ENCODE data around the gene KATNIP. TPM values are rescaled to one million over a fixed set of nuclear protein-coding genes. Genes with fewer than 3 reads are reported as not detected.
A peak's percentile ranks its signal among the peaks of the same experiment; 100 is the strongest.

The KATNIP gene
- total and polyA plus RNA-seq, 9 of the 15 experiments (the other 6 are each of a cell fraction or from before 2014, with no cell fraction given): 1.7 to 13.2 (median 8.0) TPM

GRCh38 chr16:27558434-27558833, 8.5 kb downstream of the KATNIP start:
- FAIRE-seq (no peak), DNase-seq (ENCODE audit: extremely low read depth in 1 of 4, low spot score in 3 of 4) (no peak), ATAC-seq (no peak)
- no peaks in the 10 kb centered on the region for H3K9me1 ChIP-seq (ENCODE audit: control insufficient read depth, insufficient read depth, low read length)
- peak; percentile 90 for TF ChIP-seq ZBTB40 (IDR thresholded peaks at IDR 0.05)
- peak; percentile 69 for TF ChIP-seq ZBTB40 (CRISPR knock-in tag; IDR thresholded peaks at IDR 0.05)
- no peak for TF ChIP-seq NFATC3 (IDR thresholded peaks at IDR 0.05)
- no peaks in the 10 kb centered on the region for H4K20me1 ChIP-seq (replicated peaks; ENCODE audit: control insufficient read depth, insufficient read depth, low read length)
- intact Hi-C loops (cut with micrococcal nuclease): no loop called here
- H3K4me1 ChIP-seq (replicated peaks in 1 of 2; ENCODE audit: control insufficient read depth in 2 of 2, insufficient read depth in 2 of 2, low read length in 2 of 2): no peaks in the 10 kb centered on the region
- 36% methylated on average over 3 of the region's 3 CpGs for WGBS (ENCODE audit: insufficient coverage, low coverage, missing lambda C conversion rate)
- H3K9ac ChIP-seq (ENCODE audit: insufficient read depth in 1 of 2, low read depth in 2 of 2, low read length in 2 of 2): no peak overlapping the region
- no peaks in the 10 kb centered on the region for H3K27me3 ChIP-seq (ENCODE audit: control insufficient read depth in 2 of 2, insufficient read depth in 2 of 2, low read length in 2 of 2)
- no peak overlapping the region for H3K27ac ChIP-seq (ENCODE audit: extremely low read depth, low read depth, low read length)
- no peaks in the 10 kb centered on the region for H3K36me3 ChIP-seq (ENCODE audit: control insufficient read depth, insufficient read depth, low read length)
- ChIA-PET CTCF (ENCODE audit: low intra/inter-chr PET ratio) (no interaction called here), POLR2A (interaction anchor here (0.6 kb wide), 1 partner anchor 11 kb away, joined by 3 read pairs; no protein-coding TSS in a partner anchor)
- no peaks in the 10 kb centered on the region for H3K79me2 ChIP-seq (ENCODE audit: control insufficient read depth, insufficient read depth, low read length)
- no TSS peak for BruUV-seq (replicated peaks)
- no peak overlapping the region for H3K4me2 ChIP-seq (ENCODE audit: insufficient read depth, low read length)
- in situ Hi-C loops (cut with MboI): no loop called here
- H2AFZ ChIP-seq (ENCODE audit: low read depth, low read length): no peak overlapping the region
- H3K4me3 ChIP-seq: no peak overlapping the region
- H3K9me3 ChIP-seq (replicated peaks; ENCODE audit: control insufficient read depth, insufficient read depth, low read depth, low read length): no peaks in the 10 kb centered on the region

All from K562 (cell line).